Transverse colon (tissue), 4 donors: Measurements from ENCODE around the gene REV1.

Experiments used
- CTCF ChIP-seq, 5 experiments: fragments of 200-600 bp in 3 of 5; fragments of 450-650 bp in 2 of 5; sonication (generic) in 3 of 5; IDR thresholded peaks; 1 replicate in 2 of 5; 2 replicates in 3 of 5; pipeline ENCODE4 v1.5.1; 2016 to 2017; ENCODE audit warnings: antibody characterized with exemption in 5 of 5, inconsistent platforms in 3 of 5, mild to moderate bottlenecking in 2 of 5, moderate library complexity in 1 of 5
- POLR2A ChIP-seq: fragments of 450-650 bp; IDR thresholded peaks from one replicate; pipeline ENCODE4 v1.6.1; 2016; ENCODE audit warnings: antibody characterized with exemption, mild to moderate bottlenecking, moderate library complexity
- POLR2AphosphoS5 ChIP-seq, 3 donors: sonication (generic); formaldehyde crosslinking; IDR thresholded peaks; one replicate each; pipeline ENCODE4 v1.6.1; 2016; ENCODE audit warnings: antibody characterized with exemption in 3 of 3

GRCh38 chr2:99495115-99495860, 5.5 kb upstream of the REV1 start:
- TF ChIP-seq CTCF (IDR thresholded peaks at IDR 0.05) (no peak), POLR2AphosphoS5 (IDR thresholded peaks at IDR 0.05) (no peak), POLR2A (no peak)
